Endothelial cell (in vitro differentiated cells): ENCODE measurements around the gene PHB1. TPM values are rescaled to one million over a fixed set of nuclear protein-coding genes. Genes with fewer than 3 reads are reported as not detected.

ENCODE experiments used
- DNase-seq: peaks from one replicate; pipeline ENCODE4 v3.0.0; 2021; ENCODE audit warnings: low spot score
- H3K27ac Mint-ChIP-seq: one replicate; pipeline ENCODE4 v1.8.0; 2021; ENCODE audit warnings: mixed read lengths, inconsistent platforms; ENCODE audit not compliant: unreplicated experiment
- H3K27me3 Mint-ChIP-seq: one replicate; pipeline ENCODE4 v1.8.0; 2021; ENCODE audit warnings: mild to moderate bottlenecking, moderate library complexity, mixed read lengths, inconsistent platforms; ENCODE audit not compliant: unreplicated experiment
- H3K36me3 Mint-ChIP-seq: one replicate; pipeline ENCODE4 v1.8.0; 2021; ENCODE audit warnings: mild to moderate bottlenecking, low read depth, mixed read lengths, inconsistent platforms; ENCODE audit not compliant: unreplicated experiment
- H3K4me1 Mint-ChIP-seq: one replicate; pipeline ENCODE4 v1.8.0; 2021; ENCODE audit warnings: mild to moderate bottlenecking, mixed read lengths, inconsistent platforms; ENCODE audit not compliant: unreplicated experiment
- H3K4me3 Mint-ChIP-seq: one replicate; pipeline ENCODE4 v1.8.0; 2021; ENCODE audit warnings: mild to moderate bottlenecking, mixed read lengths, inconsistent platforms; ENCODE audit not compliant: unreplicated experiment
- H3K9me3 Mint-ChIP-seq: one replicate; pipeline ENCODE4 v1.8.0; 2021; ENCODE audit warnings: mixed read lengths, inconsistent platforms; ENCODE audit not compliant: unreplicated experiment
- CTCF ChIP-seq: fragments of 200-600 bp; sonication (generic); IDR thresholded peaks from one replicate; pipeline ENCODE4 v1.5.0; 2021; ENCODE audit warnings: antibody characterized with exemption; ENCODE audit not compliant: unreplicated experiment
- total RNA-seq: library from RNA; stranded (reverse); fragmentation: NEBNext Ultra II Directional; extraction: Animal tissue kit (Norgen Biotek cat#: 25700); gene quantifications from one replicate; pipeline ENCODE4 v1.2.1, GENCODE V29; 2021; ENCODE audit not compliant: unreplicated experiment

PHB1 gene
- total RNA-seq, 1 donor from 2014 or later, result 181 TPM

- TF ChIP-seq CTCF, result no peak
- no peak overlapping the region for H3K4me3 Mint-ChIP-seq
- peaks cover 11% of the 10 kb centered on the region for H3K4me1 Mint-ChIP-seq
- H3K36me3 Mint-ChIP-seq, result peaks cover 3% of the 10 kb centered on the region
- H3K9me3 Mint-ChIP-seq, result no peaks in the 10 kb centered on the region
- no peak overlapping the region for H3K27ac Mint-ChIP-seq
- H3K27me3 Mint-ChIP-seq, result peaks cover 2% of the 10 kb centered on the region
- DNase-seq, result no peak
Measured at GRCh38 chr17:49378311-49378710, 36.4 kb downstream of the PHB1 start.

GRCh38 chr17:49375544-49375943 is 39.1 kb downstream of the PHB1 start:
- no peak for TF ChIP-seq CTCF
- DNase-seq, result no peak
- Mint-ChIP-seq H3K9me3 (no peaks in the 10 kb centered on the region), H3K4me1 (peaks cover 11% of the 10 kb centered on the region), H3K27me3 (peaks cover 2% of the 10 kb centered on the region), H3K4me3 (no peak overlapping the region), H3K36me3 (no peaks in the 10 kb centered on the region), H3K27ac (no peak overlapping the region)

GRCh38 chr17:49373115-49373514 is 41.6 kb downstream of the PHB1 start:
- Mint-ChIP-seq H3K4me1 (peaks cover 11% of the 10 kb centered on the region), H3K27me3 (peaks cover 2% of the 10 kb centered on the region), H3K27ac (no peak overlapping the region), H3K4me3 (no peak overlapping the region), H3K9me3 (no peaks in the 10 kb centered on the region), H3K36me3 (no peaks in the 10 kb centered on the region)
- DNase-seq, result no peak
- TF ChIP-seq CTCF, result no peak

GRCh38 chr17:49372425-49372824 is 42.3 kb downstream of the PHB1 start:
- Mint-ChIP-seq H3K4me3 (no peak overlapping the region), H3K36me3 (no peaks in the 10 kb centered on the region), H3K27me3 (peaks cover 4% of the 10 kb centered on the region), H3K4me1 (peaks cover 11% of the 10 kb centered on the region), H3K27ac (no peak overlapping the region), H3K9me3 (no peaks in the 10 kb centered on the region)
- no peak for DNase-seq
- no peak for TF ChIP-seq CTCF

GRCh38 chr17:49370971-49371834 is 43.5 kb downstream of the PHB1 start:
- H3K9me3 Mint-ChIP-seq, result no peaks in the 10 kb centered on the region
- H3K27ac Mint-ChIP-seq, result no peak overlapping the region
- DNase-seq, result no peak
- no peak for TF ChIP-seq CTCF
- no peaks in the 10 kb centered on the region for H3K36me3 Mint-ChIP-seq
- H3K27me3 Mint-ChIP-seq, result peaks cover 6% of the 10 kb centered on the region
- H3K4me1 Mint-ChIP-seq, result peaks cover 3% of the 10 kb centered on the region
- no peak overlapping the region for H3K4me3 Mint-ChIP-seq
